Nephron (organoid): Measurements from ENCODE around the gene PML.

Source experiments
- H3K27ac Mint-ChIP-seq, 3 experiments: 2 replicates each; pipeline ENCODE4 v1.8.0; 2020; ENCODE audit warnings: mixed read lengths in 3 of 3, mild to moderate bottlenecking in 2 of 3, moderate library complexity in 1 of 3
- H3K27me3 Mint-ChIP-seq: 2 replicates; pipeline ENCODE4 v1.8.0; 2021; ENCODE audit warnings: low read depth, mild to moderate bottlenecking, moderate library complexity, mixed read lengths
- H3K36me3 Mint-ChIP-seq: 2 replicates; pipeline ENCODE4 v1.8.0; 2020; ENCODE audit warnings: low read depth, mixed read lengths
- H3K4me1 Mint-ChIP-seq: 2 replicates; pipeline ENCODE4 v1.8.0; 2020; ENCODE audit warnings: mixed read lengths
- H3K4me3 Mint-ChIP-seq, 3 experiments: 2 replicates each; pipeline ENCODE4 v1.8.0; 2020; ENCODE audit warnings: mild to moderate bottlenecking in 3 of 3, mixed read lengths in 3 of 3, moderate library complexity in 2 of 3
- H3K9me3 Mint-ChIP-seq: 2 replicates; pipeline ENCODE4 v1.8.0; 2020; ENCODE audit warnings: mixed read lengths
- CTCF ChIP-seq, 3 experiments: fragments of 200-600 bp; sonication (generic); IDR thresholded peaks; one replicate each; pipeline ENCODE4 v1.5.0; 2021; ENCODE audit warnings: antibody characterized with exemption in 3 of 3; ENCODE audit not compliant: unreplicated experiment in 3 of 3

The PML gene

GRCh38 chr15:73981761-73982221, 12.7 kb upstream of the PML start:
- Mint-ChIP-seq H3K9me3 (no peaks in the 10 kb centered on the region), H3K4me1 (peaks cover 60% of the 10 kb centered on the region), H3K36me3 (no peaks in the 10 kb centered on the region), H3K27ac (peak overlapping the region; percentile 88 to 99 (median 97)), H3K27me3 (no peaks in the 10 kb centered on the region), H3K4me3 (peak overlapping the region in 2 of 3 experiments; percentile 13 to 56)
- TF ChIP-seq CTCF (IDR thresholded peaks at IDR 0.05; ENCODE audit: unreplicated experiment in 3 of 3) = no peak

GRCh38 chr15:73982222-73982962, 12.1 kb upstream of the PML start:
- no peaks in the 10 kb centered on the region for H3K36me3 Mint-ChIP-seq
- peaks cover 66% of the 10 kb centered on the region for H3K4me1 Mint-ChIP-seq
- H3K27me3 Mint-ChIP-seq = no peaks in the 10 kb centered on the region
- no peak for TF ChIP-seq CTCF (IDR thresholded peaks at IDR 0.05; ENCODE audit: unreplicated experiment in 3 of 3)
- no peaks in the 10 kb centered on the region for H3K9me3 Mint-ChIP-seq
- peak overlapping the region; percentile 22 to 56 (median 42) for H3K4me3 Mint-ChIP-seq
- peak overlapping the region; percentile 88 to 99 (median 97) for H3K27ac Mint-ChIP-seq

- Mint-ChIP-seq H3K36me3 (no peaks in the 10 kb centered on the region), H3K27ac (peak overlapping the region; percentile 88 to 99 (median 97)), H3K9me3 (no peaks in the 10 kb centered on the region), H3K27me3 (no peaks in the 10 kb centered on the region), H3K4me1 (peaks cover 68% of the 10 kb centered on the region), H3K4me3 (peak overlapping the region in 2 of 3 experiments; percentile 54 to 56)
- no peak for TF ChIP-seq CTCF (IDR thresholded peaks at IDR 0.05; ENCODE audit: unreplicated experiment in 3 of 3)
Measured at GRCh38 chr15:73983211-73983727, 11.2 kb upstream of the PML start.

- peak overlapping the region; percentile 52 to 99 (median 80) for H3K27ac Mint-ChIP-seq
- H3K4me3 Mint-ChIP-seq = no peak overlapping the region
- peaks cover 64% of the 10 kb centered on the region for H3K4me1 Mint-ChIP-seq
- no peak for TF ChIP-seq CTCF (IDR thresholded peaks at IDR 0.05; ENCODE audit: unreplicated experiment in 3 of 3)
- H3K27me3 Mint-ChIP-seq = no peaks in the 10 kb centered on the region
- no peaks in the 10 kb centered on the region for H3K9me3 Mint-ChIP-seq
- H3K36me3 Mint-ChIP-seq = no peaks in the 10 kb centered on the region
Measured at GRCh38 chr15:73983773-73984172, 10.7 kb upstream of the PML start.

GRCh38 chr15:73984208-73984979, 10.1 kb upstream of the PML start:
- H3K27ac Mint-ChIP-seq = peak overlapping the region; percentile 52 to 99 (median 86)
- no peaks in the 10 kb centered on the region for H3K36me3 Mint-ChIP-seq
- no peaks in the 10 kb centered on the region for H3K9me3 Mint-ChIP-seq
- peak overlapping the region in 1 of 3 experiments; percentile 25 for H3K4me3 Mint-ChIP-seq
- H3K4me1 Mint-ChIP-seq = peaks cover 59% of the 10 kb centered on the region
- no peak for TF ChIP-seq CTCF (IDR thresholded peaks at IDR 0.05; ENCODE audit: unreplicated experiment in 3 of 3)
- no peaks in the 10 kb centered on the region for H3K27me3 Mint-ChIP-seq
